OCI-M1 (cell line): ENCODE results near the gene VASH1.
"Not testable (repeated sequence)": the region's sequence is repeated elsewhere in the genome, so short reads cannot be mapped to it uniquely, and the experiment has no call there.

Experiments used
- DNase-seq: peaks from one replicate; lab custom pipeline; 2025; lab: John Stamatoyannopoulos, UW

Gene VASH1

DNA sequence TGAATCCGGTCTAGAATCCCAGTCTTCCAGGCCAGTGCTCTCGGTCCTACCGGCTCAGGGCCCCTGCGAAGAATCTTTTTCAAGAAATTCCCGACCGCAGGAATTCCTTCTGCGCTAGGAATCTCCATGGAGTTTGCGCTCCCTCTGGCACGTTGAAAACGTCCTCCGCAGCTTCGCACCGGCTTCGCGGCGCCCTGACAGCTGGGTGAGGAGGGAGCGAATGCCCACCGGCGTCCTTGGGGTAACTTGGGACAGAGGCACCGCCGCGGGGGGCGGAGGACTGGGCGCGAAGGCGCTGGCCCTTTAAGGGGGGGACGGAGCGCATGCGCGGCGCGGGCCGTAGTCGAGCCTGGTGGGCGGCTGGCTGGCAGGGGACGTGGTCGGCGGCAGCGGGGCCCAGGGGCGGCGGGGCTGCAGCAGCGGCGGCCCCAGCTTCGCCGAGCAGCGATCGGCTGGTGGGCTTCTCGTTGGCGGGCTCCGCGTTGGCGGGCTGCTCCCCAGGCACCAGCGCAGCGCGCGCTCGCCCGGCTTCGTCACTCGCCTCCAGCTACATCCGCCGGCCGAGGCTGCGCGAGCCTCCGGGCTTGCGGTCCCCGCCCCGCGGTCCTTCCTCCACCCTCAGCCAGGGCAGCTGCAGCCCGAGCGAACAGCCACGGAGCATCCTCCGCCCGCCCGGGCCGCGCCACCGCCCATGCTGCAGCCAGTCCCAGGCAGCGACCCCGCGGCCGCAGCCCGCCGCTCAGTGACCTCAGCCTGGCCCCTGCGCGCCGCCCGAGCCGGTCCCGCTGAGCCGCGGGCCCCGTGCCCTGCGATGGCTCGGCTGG lies at the start of gene VASH1:
Gene VASH1 (plus strand): TSS at position 333 of the 824 bp plus-strand sequence. CDS start 1,354 bp downstream, outside the sequence.
- DNase-seq: no peak

DNA sequence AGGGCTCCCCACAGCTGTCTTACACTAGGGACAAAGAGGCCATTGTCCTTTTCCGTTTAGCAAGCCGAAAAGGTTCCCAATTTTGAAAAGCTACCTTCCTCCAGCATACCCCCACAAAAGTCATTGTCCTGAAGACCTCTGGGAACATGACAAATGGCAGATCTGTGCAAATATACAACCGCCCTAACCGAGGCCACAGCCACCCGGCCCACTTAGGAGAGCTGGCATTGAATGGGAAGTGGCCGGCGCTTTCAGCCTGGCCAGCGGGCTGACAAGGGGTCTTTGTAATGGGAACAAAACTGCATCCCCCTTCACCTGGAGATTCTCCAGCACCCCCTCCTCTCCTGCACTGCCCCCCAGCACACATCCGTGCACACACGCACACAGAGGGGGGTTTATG lies 48.1 kb upstream of the VASH1 start:
- no peak for DNase-seq

DNA sequence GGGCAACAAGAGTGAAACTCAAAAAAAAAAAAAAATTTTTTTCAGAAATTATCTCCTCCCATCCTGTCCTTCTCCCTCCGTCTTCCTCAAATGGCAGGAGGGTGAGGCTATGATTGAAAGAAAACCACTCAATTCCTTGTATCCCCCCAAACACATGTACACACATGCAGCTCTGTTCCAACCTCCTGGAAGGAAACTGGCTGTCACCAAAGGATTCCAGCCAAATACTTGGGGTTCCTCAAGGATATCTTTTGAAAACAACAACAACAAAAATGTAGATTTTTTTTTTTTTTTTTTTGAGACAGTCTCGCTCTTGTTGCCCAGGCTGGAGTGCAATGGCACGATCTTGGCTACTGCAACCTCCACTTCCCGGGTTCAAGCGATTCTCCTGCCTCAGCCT lies 46.8 kb upstream of the VASH1 start:
- DNase-seq: no peak

- peak; percentile 81 for DNase-seq
Measured at GRCh38 chr14:76715101-76715500, 46.2 kb upstream of the VASH1 start.

DNA sequence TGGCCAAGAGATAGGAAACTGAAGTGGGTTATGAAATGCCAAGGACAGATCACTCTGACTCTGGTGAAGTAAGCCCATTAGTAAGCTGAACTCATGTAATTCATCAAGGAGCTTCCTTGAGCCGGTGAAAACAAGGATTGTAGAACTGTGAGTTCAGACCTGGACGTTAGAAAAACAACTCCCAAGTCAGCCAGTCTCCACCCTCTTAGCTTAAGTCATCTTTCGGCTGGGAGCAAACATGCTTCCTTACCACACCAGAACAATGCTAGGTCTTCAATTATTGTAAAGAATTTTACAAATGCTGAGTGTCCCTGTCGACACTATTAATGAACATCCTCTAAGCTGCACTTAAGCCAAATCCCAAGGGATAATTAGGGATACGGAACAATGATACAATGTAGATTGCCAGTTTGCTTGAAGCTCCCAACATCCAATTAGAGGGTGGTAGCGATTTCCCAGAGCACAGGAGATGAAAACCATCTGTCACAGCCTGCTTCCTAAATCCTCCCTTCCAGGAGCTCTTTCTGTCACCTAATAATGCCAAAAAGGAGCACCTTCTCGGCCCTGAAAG lies 45.7 kb upstream of the VASH1 start:
- DNase-seq: no peak

DNA sequence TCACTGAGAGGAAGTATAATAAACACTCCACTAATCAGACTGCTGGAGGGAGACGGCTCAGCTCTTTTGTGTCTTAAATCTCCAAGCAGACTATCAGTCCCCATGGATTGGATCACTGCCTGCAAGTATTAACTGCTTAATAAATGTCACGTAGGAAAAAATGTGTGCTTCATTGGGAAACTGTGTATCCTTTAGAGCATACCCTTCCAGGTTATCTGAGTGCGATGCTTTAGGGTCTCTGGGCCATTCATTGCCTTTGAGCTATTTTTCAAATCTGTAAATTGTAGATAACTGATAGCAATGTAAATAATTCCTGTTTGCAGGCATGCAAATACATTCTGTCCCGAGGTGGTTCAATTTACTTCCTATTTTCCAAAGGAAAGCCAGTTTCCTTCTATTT lies 45.0 kb upstream of the VASH1 start:
- no peak for DNase-seq

- DNase-seq: no peak
Measured at GRCh38 chr14:76717508-76718290, 43.6 kb upstream of the VASH1 start.

GRCh38 chr14:76718306-76719040 lies 42.8 kb upstream of the VASH1 start:
- DNase-seq: no peak

DNA sequence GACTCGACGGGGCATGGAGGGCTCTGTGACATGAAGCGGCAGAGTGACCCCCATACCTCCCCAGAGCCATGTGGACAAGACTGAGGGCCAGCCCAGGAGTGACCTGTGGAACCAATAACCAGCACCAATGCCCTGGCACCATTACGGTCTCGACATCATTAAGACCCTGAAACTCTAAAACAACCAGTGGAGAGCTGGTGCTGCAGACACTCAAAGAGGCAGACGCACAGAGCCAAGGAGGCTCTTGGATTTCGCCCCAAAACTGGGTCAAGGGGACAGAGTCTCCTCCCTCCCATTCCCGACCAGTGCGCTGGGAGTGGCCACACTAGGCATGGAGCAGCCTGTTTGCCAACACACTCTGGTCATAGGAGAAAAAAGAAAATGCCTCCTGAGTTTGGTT lies 41.6 kb upstream of the VASH1 start:
- DNase-seq: no peak

DNA sequence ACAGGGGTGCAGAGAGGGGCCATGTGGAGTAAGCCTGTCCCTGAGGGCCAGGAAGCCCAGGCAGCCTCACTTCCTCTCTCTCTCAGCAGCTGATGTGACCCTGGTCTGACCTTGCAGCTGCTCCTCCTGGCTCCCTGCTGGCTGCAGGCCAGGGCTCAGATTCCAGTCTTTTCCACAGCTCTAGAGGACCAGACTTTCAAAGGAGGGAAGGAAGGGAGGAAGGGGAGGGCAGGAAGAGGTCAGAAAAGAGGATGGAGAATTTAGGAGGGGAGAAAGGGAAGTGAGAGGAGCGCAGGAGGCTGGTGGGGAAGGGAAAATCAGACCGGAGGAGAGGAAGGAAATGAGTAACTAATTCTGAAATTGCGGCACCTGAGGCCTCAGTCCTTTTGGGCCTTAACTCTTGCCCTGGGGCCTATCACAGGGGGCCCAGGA lies 40.9 kb upstream of the VASH1 start:
- DNase-seq: no peak

GRCh38 chr14:76721506-76721905 lies 39.8 kb upstream of the VASH1 start:
- not testable (repeated sequence) for DNase-seq

DNA sequence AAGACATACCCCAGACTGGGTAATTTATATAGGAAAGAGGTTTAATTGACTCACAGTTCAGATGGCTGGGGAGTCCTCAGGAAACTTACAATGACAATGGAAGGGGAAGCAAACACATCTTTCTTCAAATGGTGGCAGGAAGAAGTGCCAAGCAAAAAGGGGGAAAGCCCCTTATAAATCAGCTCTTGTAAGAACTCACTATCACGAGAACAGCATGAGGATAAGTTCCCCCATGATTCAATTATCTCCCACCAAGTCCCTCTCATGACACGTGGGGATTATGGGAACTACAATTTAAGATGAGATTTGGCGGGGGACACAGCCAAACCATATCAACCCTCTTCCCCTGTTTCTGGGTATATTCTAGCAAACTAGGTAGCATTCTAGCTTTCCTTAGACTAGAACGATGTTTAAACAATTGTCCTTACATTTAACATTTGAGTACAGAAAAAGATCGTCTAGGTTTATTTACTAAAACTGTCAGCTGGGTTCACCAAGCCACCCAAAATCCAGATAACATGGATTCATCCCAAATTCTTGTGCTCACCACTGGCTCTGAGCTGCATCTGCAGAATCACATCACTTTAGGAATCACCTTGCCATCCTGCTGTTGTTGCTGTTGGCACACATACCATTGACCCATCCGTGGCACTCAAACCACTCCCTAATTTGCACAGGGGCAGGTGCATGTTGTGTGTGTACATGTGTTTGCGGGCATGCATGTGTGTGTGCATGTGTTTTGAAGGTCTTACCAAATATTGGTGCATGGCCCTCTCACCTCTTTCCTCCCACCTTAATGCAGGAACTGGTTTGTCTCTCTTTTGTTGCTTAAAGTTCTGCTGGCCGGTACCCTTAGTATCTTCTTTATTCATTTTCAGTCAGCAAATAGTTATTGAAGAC lies 36.4 kb upstream of the VASH1 start:
- no peak for DNase-seq

DNA sequence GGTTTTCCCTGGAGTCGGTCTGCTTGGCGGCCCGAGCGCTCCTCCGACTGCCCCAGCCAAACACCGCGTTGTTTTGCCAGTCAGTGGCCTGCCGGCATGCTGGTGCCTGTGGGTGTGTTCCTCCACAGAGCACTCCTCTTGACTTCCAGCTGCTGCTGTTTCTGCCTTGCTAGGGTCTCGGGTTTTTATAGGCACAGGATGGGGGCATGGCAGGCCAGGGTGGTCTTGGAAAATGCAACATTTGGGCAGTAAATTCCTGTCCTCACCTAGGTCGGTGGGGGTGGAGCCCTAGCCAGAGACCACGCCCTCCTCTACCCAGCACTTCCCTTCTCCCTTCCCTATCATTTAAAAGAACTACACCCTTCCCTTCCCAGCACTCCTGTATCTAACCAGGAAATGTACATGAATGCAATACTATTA lies 34.7 kb upstream of the VASH1 start:
- DNase-seq: no peak

GRCh38 chr14:76727384-76727783 lies 33.9 kb upstream of the VASH1 start:
- no peak for DNase-seq

DNA sequence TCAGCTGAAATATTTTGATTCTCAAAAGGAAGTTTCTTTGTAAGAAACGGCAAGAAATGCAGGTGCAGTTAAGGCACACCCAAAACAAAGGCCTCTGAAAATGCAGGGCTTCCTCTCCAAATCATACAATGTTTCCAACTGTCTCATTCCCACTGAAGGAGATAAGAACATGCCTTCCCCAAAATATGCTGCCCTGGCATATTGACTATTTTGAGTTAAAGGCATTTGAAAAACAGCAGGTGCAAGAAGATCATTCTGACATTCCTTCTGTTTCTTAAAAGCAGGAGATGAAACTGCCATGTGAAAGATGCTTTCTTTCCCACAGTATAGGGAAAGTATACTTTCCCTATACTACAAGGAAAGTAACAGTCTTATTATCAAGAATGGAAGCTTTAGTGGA lies 33.4 kb upstream of the VASH1 start:
- no peak for DNase-seq

- no peak for DNase-seq
Measured at GRCh38 chr14:76729258-76729657, 32.0 kb upstream of the VASH1 start.

DNA sequence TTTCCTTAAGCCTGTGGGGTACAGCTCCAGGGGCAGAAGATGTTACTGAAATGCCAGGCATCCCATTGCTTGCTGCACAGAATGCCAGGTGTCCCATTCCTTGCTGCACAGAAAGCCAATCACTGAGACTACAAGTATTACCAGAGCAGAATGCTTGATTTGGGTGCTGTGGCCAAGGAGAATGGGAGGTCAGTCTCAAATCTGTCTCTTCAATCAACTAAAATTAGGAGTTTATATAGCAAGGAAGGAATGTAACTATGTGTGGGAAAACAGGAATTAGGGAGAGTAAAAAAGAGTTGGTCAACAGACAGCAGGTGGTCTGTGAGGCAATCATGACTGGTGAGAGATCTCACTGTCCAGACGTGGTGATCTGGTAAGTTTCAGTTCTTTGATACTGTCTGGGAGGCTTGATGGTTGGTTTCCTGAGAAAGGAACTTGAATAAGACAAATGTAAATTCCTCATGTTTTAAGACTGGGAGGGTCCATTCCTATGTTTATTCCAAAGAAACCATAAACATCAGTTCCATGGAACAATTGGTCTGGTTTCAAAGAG lies 31.2 kb upstream of the VASH1 start:
- DNase-seq: no peak

- not testable (repeated sequence) for DNase-seq
Measured at GRCh38 chr14:76734501-76734900, 26.8 kb upstream of the VASH1 start.

DNA sequence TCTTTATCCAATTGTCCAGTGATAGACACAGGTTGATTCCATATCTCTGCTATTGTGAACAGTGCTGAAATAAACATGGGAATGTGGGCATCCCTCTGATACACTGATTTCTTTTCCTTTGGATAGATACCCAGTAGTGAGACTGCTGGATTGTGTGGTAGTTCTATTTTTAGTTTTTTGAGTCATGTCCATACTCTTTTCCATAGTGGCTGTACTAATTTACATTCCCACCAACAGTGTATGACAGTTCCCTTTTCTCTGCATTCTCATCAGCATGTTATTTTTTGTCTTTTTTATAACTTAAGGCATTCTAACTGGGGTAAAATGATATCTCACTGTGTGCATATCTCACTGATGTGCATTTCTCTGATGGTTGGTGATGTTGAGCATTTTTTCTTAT lies 24.8 kb upstream of the VASH1 start:
- DNase-seq: no peak

GRCh38 chr14:76741074-76741473 lies 20.2 kb upstream of the VASH1 start:
- no peak for DNase-seq

DNA sequence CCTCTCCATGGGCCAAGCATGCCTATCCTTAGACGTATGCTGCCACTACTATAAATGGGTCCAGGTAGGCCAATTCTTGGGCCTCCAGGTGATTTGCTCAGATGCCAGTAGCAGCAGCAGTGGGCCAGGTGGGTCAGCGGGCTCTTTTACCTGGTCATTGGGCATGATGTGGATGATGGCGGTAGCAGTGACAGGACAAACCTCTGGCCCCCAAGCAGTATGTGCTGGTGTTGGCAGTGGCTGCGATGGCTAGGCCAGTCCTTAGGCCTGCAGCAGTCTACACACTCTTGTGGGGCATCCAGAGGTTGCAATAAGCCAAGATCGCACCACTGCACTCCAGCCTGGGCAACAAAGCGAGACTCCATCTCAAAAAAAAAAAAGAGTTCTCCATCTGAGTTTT lies 19.1 kb upstream of the VASH1 start:
- DNase-seq: no peak
